Endothelial cell (in vitro differentiated cells): ENCODE measurements around the gene WFS1. TPM values are rescaled to one million over a fixed set of nuclear protein-coding genes. Genes with fewer than 3 reads are reported as not detected.

Experiments
- DNase-seq: peaks from one replicate; pipeline ENCODE4 v3.0.0; 2021; ENCODE audit warnings: low spot score
- H3K27ac Mint-ChIP-seq: one replicate; pipeline ENCODE4 v1.8.0; 2021; ENCODE audit warnings: mixed read lengths, inconsistent platforms; ENCODE audit not compliant: unreplicated experiment
- H3K27me3 Mint-ChIP-seq: one replicate; pipeline ENCODE4 v1.8.0; 2021; ENCODE audit warnings: mild to moderate bottlenecking, moderate library complexity, mixed read lengths, inconsistent platforms; ENCODE audit not compliant: unreplicated experiment
- H3K36me3 Mint-ChIP-seq: one replicate; pipeline ENCODE4 v1.8.0; 2021; ENCODE audit warnings: mild to moderate bottlenecking, low read depth, mixed read lengths, inconsistent platforms; ENCODE audit not compliant: unreplicated experiment
- H3K4me1 Mint-ChIP-seq: one replicate; pipeline ENCODE4 v1.8.0; 2021; ENCODE audit warnings: mild to moderate bottlenecking, mixed read lengths, inconsistent platforms; ENCODE audit not compliant: unreplicated experiment
- H3K4me3 Mint-ChIP-seq: one replicate; pipeline ENCODE4 v1.8.0; 2021; ENCODE audit warnings: mild to moderate bottlenecking, mixed read lengths, inconsistent platforms; ENCODE audit not compliant: unreplicated experiment
- H3K9me3 Mint-ChIP-seq: one replicate; pipeline ENCODE4 v1.8.0; 2021; ENCODE audit warnings: mixed read lengths, inconsistent platforms; ENCODE audit not compliant: unreplicated experiment
- CTCF ChIP-seq: fragments of 200-600 bp; sonication (generic); IDR thresholded peaks from one replicate; pipeline ENCODE4 v1.5.0; 2021; ENCODE audit warnings: antibody characterized with exemption; ENCODE audit not compliant: unreplicated experiment
- total RNA-seq: library from RNA; stranded (reverse); fragmentation: NEBNext Ultra II Directional; extraction: Animal tissue kit (Norgen Biotek cat#: 25700); gene quantifications from one replicate; pipeline ENCODE4 v1.2.1, GENCODE V29; 2021; ENCODE audit not compliant: unreplicated experiment

The WFS1 gene
- total RNA-seq, 1 donor from 2014 or later, result 53.2 TPM

- H3K27me3 Mint-ChIP-seq, result peaks cover 8% of the 10 kb centered on the region
- no peaks in the 10 kb centered on the region for H3K36me3 Mint-ChIP-seq
- no peak for TF ChIP-seq CTCF
- no peak overlapping the region for H3K27ac Mint-ChIP-seq
- peaks cover 38% of the 10 kb centered on the region for H3K4me1 Mint-ChIP-seq
- no peaks in the 10 kb centered on the region for H3K9me3 Mint-ChIP-seq
- no peak overlapping the region for H3K4me3 Mint-ChIP-seq
- DNase-seq, result no peak
These were observed 1.6 kb downstream of the WFS1 start for GRCh38 chr4:6271206-6271605.

- Mint-ChIP-seq H3K4me3 (no peak overlapping the region), H3K36me3 (peaks cover 3% of the 10 kb centered on the region), H3K9me3 (no peaks in the 10 kb centered on the region), H3K27ac (no peak overlapping the region), H3K27me3 (peaks cover 8% of the 10 kb centered on the region), H3K4me1 (peaks cover 38% of the 10 kb centered on the region)
- no peak for DNase-seq
- TF ChIP-seq CTCF, result no peak
These were observed 2.2 kb downstream of the WFS1 start for GRCh38 chr4:6271701-6272465.

DNA sequence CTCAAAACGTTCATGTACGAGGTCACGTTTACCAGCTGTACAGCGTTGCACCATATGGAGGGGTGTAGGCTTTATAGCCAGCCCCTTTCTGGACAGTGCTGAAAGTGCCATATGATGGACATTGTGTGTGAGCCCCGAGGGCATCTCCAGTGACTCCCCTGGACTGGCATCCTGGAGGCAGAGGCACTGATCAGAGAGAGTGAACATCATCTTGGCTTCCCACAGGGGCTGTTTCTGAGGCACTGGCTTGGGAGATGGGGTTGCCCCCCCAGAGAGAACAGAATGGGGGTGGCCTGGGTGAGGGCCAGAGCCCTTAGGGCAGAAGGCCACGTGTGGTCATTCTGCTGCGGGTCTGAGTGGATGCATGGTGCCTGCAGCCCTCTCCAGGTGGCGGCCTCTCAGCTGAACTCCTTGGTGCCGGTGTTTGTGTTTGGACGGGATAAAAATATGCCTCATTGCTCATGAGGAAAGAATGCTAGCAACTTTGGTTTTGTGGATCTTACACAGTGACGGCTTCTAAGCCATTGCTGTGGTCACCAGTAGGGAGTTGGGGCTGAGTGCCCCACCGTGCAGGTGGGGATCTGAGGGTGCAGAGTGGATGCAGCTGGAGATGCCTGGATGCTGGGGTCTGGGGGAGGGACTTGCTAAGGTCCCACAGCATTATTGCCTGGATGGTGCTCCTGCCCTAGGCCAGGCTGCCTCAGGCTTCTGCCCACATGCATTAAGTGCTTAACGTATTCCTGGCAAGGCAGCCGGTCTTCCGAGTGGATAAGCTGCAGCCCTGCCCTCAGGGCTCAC is 3.4 kb downstream of the WFS1 start:
- Mint-ChIP-seq H3K4me1 (peaks cover 28% of the 10 kb centered on the region), H3K27ac (no peak overlapping the region), H3K4me3 (no peak overlapping the region), H3K9me3 (no peaks in the 10 kb centered on the region), H3K27me3 (peaks cover 10% of the 10 kb centered on the region), H3K36me3 (peaks cover 5% of the 10 kb centered on the region)
- no peak for DNase-seq
- no peak for TF ChIP-seq CTCF

DNA sequence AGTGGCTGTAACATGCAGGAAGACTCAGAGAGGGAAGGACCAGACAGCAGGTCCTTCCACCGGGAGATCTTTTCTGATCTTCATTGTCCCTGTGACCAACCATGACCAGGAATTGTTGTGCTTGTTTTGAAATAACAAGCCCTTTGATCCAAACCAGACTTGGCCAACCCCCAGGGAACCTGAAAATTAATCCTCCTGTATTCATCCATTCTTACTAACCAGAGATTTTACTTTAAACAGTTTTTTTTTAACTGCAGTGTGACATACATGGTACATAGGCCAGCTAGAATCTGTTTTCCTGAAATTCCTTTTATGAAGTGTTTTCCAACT is 4.0 kb downstream of the WFS1 start:
- no peak for DNase-seq
- Mint-ChIP-seq H3K9me3 (no peaks in the 10 kb centered on the region), H3K4me1 (peaks cover 30% of the 10 kb centered on the region), H3K27me3 (peaks cover 10% of the 10 kb centered on the region), H3K27ac (no peak overlapping the region), H3K36me3 (peaks cover 5% of the 10 kb centered on the region), H3K4me3 (peak overlapping the region; percentile 27)
- TF ChIP-seq CTCF, result no peak

DNA sequence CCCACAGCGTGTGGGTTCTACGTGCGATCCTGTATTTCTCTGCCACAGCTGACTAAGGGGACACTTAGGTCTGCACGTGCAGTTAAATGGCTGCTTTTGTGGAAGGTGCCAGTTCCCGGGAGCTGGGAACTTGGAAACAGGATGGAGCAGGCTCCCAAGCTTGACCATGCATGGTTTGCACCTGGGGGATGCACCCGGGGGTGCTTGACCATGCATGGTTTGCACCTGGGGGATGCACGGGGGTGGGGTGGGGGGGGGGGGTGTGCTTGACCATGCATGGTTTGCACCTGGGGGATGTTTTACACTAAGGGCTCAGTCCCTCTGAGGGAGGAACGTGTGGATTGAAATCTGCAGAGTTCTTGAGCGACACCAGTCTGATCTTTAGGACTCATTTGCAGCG is 5.7 kb downstream of the WFS1 start:
- TF ChIP-seq CTCF, result no peak
- Mint-ChIP-seq H3K4me3 (no peak overlapping the region), H3K9me3 (no peaks in the 10 kb centered on the region), H3K36me3 (peaks cover 5% of the 10 kb centered on the region), H3K27me3 (peaks cover 9% of the 10 kb centered on the region), H3K27ac (no peak overlapping the region), H3K4me1 (peaks cover 26% of the 10 kb centered on the region)
- DNase-seq, result no peak
